GM18873 (cell line): ENCODE measurements around the gene SGPL1.
"Not testable (repeated sequence)": the region's sequence is repeated elsewhere in the genome, so short reads cannot be mapped to it uniquely, and the experiment has no call there.

Experiments
- ATAC-seq: cut with Tn5 transposase; IDR thresholded peaks from one replicate; pipeline ENCODE4 v1.9.1; 2021; ENCODE audit warnings: mild to moderate bottlenecking, moderate library complexity, moderate number of reproducible peaks; ENCODE audit not compliant: unreplicated experiment, low FRiP score

Gene SGPL1

DNA sequence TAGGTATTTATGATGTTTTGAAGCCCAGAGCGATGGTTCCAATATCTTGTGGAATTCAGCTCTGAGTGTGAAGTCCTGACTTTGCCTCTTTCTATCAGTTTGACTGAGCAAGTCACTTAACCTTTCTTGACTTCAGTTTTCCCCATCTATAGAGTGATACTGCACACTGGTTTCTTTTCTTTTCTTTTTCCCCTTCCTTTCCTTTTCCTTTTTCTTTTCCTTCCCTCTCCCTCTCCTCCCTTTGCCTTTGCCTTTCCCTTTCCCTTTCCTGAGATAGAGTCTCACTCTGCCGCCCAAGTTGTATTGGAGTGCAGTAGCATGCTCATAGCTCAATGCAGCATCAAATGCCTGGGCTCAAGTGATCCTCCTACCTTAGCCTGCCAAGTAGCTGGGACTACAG, 20.6 kb downstream of the SGPL1 start:
- ATAC-seq: no peak

DNA sequence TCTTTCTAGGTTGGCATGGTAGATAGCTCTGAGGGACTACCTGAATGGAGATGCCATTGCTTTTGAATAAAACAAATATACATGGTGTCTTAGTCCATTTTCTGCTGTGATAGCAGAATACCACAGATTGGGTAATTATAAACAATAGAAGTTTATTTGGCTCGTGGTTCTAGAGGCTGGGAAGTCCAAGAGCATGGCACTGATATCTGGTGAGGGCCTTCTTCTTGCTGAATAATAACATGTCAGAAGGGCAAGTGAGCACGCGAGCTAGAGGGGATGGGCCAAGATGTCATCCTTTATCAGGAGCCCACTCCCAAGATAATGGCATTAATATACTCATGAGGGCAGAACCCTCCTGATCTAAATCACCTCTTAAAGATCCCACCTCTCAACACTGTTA, 21.9 kb downstream of the SGPL1 start:
- no peak for ATAC-seq

DNA sequence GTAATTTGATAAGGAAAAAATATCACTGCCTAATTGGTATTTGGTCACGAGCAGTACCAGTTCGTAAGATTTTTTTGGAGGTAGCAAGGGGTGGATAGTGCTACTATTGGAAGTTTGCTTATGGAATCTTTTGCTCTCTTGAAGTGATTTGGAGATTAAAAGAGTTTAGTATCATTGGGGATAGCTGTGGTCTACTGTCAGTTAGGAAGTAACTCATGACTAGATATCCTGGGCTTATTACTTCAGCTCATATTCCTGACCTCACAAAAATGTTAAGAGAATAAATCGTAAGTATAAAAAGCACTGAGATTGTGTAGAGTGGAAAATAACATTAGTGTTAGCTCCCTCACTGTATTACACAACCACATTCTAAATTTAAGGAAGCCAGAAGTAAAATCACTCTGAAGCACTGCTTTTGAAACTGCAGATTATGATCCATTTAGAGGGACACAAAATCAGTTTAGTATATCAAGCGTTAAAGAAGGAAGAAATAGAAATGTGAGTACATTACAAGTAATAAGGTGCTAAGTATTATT, 22.6 kb downstream of the SGPL1 start:
- no peak for ATAC-seq

DNA sequence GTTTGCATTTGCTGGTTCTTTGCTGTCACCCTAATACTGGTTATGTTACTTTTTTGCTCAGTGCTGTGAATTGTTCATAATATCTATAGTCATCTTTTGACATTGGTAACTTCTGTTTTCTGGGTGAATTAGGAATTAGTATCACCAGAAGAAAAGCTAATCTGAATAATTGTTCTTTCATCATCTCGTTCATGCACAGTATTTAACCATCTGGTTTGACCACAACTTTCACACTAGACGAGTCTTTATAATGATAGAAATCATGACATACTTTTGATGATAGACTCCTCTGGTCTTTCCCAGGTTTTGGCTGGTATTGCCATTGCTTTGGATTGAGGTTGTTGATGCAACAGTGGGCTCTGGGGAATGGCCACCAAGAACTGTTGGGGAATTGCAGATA, 25.1 kb downstream of the SGPL1 start:
- ATAC-seq: no peak

DNA sequence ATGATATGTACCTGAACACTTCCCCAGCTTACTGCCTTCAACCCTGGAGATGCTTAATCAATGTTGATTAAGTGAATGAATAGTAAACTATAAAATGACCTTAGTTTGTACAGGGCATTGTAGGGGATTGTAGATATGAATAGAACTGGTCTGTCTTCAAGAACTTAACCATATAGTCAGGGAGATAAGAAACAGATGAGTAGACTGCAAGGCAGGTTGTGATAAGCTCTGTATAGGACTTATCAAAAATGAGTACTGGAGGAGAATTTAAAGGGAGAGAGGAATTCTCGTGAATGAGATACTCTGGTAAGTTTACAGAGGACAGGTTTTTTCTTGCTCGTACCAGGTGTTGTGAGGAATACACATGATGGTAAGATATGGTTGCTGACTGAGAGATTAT, 27.6 kb downstream of the SGPL1 start:
- ATAC-seq: no peak

DNA sequence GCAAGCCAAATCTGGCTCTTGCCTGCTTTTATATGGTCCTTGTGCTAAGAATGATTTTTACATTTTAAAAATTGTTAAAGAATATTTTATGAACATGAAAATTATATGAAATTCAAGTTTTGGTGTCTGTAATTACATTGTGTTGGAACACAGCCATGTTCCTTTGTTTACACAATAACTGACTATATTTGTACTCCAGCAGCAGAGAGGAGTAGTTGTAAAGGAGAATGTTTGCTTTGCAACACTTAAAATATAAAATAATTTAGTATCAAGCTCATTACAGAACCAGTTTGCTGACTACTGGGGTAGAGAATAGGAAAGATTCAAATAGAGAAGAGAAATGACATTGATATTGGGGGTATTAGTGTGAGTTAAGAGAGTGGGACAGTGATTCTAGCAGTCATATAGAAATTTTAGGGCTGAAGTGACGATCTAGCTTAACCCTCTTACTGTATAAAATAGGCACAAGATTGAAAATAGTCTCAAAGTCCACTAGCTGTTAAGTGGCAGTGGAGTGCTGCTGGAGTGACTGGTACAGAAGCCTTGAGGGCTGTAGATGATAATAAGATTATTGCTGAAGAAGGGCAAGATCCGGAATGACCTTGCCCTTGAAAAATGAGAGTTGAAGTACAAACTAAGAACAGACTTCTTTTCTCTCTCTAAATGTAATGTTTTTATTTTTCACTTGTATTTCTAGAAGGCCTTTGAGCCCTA, 28.2 kb downstream of the SGPL1 start:
- no peak for ATAC-seq

DNA sequence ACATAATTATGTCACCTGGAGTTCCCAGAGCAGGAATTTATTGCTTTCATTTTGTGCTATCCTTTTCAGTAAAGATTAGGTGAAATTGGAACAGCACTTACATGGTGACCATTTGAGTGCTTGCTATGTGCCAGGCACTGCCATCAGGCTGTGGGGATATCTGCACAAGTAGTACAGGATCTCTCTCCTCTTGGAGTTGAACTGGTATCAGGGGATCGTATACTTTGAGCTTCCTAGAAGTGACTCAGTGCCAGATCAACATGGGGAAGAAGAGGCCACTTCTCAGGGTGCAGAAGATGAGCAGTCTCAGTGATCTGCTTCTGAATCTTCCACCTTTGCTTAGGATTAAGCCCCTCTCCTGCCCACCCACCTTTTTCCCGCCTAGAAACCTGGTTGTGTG, 29.5 kb downstream of the SGPL1 start:
- no peak for ATAC-seq

DNA sequence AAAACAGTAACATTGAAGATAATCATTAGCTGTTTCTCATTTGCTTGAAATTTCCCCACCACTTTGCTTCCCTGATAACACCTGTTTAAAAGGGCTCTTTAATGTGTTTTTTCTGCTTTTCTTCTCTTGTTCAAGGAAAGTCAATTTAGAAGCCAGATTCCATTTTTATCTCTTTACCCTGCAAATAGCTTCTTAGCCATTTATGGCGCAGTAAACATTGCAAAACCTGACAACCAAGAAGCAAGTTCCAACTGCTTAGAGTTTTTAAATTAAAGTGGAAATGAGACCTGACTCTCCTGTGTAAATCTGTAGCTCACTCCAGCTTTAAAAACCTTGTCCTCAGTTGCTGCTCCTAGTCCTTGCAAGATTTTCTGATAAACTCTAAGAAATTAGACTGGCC, 30.1 kb downstream of the SGPL1 start:
- no peak for ATAC-seq

DNA sequence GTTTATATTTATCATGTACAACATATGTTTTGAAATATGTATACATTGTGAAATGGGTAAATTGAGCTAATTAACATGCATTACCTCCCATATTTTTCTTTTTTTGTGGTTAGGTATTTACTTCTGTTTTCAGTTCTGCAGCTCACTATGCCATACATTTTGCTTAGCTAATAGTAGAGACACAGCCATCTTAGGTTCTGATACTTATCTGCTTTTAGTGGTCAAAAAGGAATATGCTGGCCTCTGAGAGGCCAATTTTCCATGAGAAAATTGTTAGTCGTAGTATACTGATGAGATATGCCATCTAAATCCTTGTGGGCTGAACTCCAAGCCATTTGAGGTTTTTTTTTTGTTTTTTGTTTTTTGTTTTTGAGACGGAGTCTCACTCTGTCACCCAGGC, 31.0 kb downstream of the SGPL1 start:
- no peak for ATAC-seq

DNA sequence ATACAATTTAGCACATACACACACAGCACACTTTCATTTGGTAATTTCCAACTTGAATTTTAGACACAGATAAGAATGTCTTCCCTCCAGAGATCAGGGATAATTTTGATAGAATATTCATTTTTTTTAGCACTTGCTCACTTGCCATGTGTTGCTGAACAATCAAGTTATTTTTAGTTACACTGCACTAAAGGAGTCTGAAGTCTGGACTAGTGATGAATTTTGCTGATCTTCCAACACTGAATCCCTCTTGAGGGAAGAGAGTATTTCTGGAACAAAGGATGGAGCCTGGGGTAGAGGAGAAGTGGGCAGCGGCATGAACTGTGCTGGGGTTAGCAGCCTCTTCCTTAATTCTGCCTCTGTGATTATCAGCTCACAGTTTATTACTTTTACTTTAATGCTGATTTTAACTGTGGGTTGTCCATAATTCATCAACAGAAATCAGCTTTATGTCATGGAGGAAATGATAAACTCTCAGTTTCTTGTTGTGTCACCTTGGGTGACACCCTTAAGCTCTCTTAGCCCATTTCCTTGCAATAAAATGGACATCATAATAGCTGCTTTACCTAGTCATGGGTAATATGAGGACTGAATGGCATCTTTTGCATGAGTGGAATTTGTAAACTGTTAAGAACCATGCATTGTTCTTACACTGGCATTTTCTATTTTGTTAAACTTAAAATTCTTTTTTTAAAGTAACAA, 32.1 kb downstream of the SGPL1 start:
- no peak for ATAC-seq

DNA sequence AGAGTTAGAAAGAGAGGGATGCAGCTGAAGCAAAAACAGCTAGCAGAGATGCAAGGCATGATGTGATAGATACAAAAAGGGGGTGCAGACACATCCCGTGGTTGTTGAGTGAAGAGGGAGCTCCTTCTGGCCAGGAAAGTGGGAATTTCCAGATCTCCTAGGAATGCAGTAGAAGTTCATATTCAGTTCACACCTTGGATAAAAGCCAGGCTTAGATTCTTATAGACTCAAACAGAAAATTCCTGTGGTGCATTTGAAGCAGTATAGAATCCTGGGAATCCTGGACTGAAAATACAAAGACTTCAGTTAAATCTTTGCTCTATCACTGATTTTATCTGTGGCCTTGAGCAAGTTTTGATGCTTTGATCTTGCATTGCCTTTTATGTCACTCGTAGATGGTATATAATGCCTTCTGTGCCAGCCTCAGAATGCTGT, 33.9 kb downstream of the SGPL1 start:
- no peak for ATAC-seq

DNA sequence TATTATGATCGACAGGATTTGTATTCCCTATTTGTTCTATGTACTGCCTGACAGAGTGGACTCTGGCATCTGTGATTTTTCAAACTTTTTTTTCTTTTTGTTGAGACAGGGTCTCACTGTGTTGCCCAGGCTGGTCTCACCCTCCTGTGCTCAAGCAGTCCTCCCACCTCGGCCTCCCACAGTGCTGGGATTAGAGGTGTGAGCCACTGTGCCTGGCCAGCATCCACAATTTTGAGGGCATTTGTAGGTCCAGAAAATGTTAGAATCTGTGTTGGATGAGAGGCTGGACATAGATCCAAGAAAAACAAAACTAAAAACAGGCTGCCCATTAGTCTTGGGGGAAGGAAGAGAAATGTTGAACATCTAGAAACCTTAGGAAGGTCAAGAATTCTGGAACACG, 34.3 kb downstream of the SGPL1 start:
- ATAC-seq: no peak

DNA sequence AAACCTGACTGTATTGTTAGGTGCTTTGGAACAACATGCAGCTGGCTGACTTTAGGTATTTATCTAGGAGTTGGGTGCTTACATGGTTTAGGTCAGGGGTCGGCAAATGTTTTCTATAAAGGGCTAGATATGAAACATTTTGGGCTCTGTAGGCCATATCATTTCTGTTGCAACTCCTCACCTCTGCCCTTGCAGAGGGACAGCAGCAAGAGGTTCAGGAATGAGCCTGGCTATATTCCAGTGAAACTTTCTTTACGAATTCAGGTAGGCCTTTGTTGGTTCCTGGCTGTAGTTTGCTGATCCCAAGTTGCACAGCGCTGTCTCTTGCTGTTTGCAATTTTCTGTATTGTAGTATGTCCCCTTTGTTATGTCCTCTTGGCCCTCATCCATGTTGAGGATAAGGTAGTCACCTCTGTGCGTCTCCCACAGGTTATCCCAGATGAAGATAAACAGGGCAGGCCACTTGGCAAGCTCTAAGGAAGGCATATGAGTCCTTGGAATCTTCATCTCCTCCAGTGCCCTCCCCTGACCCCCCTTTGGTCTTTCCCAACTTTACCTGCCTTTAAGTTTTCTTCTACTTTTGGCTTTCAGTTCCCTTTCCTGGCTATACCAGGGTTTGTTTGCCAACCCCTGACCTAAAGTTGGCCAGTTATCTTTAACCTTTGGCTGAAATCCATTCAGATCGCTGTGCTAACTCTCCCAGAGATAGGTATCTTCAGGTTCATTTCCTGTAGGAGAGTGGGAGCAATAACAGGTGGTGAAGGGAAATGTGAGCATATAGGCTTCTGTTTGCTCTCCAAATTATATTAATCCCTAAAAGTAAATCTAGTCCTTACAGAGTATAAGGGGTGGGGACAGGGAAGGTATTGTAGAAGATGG, 36.1 kb downstream of the SGPL1 start:
- ATAC-seq: no peak

DNA sequence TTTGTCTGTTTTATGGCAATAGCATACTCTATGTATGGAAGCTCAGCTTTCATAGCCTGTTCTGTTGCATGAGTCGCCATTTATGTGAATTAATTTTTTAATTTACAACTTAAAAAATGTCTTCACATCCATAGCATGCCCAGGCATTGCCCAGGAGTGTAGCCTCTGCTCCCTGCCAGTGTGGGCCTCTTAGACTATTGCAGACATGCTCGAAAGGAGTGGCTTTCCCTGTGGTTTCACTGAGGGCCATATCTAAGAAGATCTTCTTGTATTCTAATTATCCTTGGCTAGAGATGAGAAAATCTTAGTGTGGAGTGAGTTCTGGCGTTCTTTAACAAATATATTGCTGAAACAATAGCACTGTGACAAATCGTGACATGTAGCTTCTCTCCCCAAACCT, 37.3 kb downstream of the SGPL1 start:
- no peak for ATAC-seq

DNA sequence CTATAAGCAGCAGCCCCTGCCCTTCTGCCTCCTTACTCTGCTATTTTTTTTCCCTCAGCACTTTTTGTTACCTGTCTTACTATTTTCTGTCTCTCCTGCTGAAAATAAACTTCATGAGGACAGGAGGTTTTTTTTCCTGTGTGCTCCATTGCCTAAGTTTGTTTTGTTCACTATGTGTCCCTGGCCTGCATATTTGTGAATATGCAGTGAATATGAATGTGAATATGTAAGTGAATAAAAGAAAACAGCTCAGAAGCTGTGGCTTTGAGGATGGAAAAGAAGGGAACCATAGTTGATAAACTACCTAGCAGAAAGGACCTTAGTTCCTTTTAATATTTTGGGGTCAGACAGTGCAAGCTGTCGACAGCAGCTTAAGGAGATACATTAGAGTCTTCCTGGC, 37.7 kb downstream of the SGPL1 start:
- ATAC-seq: no peak

DNA sequence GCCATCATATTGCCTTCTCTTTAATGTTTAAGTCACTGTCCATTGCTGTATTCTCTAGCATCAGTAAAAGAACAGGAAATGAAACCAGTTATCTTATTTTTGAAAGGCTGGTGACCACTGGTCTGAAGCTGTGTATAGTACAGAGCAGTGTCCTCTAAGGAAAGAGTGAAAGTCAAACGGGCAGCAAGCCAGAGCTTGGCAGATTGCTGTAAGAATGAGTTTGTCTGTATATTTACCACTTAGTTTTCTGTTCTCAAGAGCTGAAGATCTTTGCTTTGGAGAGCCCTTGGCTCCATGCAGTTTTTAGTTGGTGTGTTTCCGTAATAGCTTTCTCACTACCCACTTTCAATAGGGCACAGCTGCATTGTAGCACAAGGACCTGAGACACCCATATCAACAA, 40.7 kb downstream of the SGPL1 start:
- ATAC-seq: no peak

DNA sequence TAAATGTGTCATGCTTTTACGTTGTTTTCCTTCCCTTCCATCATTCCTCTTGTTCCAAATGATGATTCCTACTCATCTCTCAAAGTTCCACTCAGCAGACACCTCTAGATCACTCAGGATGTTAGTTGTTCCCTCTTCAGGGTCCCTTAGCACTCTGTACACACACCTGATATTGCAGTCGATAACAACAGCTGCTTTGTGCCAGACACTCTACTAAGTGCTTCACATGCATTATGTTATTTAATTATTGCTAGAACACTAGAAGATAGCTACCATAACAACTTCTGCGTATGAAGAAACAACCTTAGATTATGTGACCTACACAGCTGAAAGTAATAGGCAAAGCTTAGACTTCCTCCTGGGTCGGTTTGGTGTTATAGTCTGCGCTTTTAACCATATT, 43.0 kb downstream of the SGPL1 start:
- no peak for ATAC-seq

DNA sequence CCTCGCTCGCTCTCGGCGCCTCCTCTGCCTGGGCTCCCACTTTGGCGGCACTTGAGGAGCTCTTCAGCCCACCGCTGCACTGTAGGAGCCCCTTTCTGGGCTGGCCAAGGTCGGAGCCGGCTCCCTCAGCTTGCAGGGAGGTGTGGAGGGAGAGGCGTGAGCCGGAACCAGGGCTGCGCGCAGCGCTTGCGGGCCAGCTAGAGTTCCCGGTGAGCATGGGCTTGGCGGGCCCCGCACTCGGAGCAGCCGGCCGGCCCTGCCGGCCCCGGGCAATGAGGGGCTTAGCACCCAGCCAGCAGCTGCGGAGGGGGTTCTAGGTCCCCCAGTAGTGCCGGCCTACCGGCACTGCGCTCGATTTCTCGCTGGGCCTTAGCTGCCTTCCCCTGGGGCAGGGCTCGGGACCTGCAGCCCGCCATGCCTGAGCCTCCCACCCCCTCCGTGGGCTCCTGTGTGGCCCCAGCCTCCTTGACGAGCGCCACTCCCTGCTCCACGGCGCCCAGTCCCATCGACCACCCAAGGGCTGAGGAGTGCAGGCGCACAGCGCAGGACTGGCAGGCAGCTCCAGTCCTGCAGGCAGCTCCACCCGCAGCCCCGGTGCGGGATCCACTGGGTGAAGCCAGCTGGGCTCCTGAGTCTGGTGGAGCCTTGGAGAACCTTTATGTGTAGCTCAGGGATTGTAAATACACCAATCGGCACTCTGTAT, 45.9 kb downstream of the SGPL1 start:
- not testable (repeated sequence) for ATAC-seq

DNA sequence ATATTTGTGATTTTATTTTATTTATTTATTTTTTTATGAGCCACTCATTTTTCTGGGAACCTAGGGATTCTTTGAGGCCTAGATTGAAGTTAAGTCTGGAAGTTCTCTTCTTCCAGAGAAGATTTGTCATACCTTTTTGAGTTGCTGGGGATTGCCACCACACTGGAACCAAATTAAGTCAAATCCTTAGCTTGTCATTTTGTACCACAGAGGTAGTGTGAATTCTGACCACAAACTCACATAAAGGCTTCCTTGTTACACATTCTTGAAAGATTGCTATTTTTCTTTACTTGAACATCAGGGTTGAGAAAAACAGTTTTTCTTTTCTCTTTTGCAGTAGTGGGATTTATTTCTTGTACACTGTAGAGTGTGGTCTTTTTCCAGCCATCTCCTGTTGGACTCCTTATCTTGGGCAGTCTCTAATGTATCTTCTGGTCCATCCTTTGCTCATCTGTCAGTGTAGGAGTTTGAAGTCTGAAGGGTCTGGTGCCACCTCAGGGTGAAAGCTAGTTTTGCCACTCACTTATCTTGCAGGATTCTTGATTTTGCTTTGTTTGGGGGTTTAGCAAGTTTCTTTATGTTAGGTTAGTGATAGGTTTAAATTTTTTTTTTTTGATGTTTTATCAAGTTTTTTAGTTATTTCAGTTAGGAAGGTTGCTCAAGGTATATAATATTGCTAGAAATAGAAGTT, 47.9 kb downstream of the SGPL1 start:
- no peak for ATAC-seq

DNA sequence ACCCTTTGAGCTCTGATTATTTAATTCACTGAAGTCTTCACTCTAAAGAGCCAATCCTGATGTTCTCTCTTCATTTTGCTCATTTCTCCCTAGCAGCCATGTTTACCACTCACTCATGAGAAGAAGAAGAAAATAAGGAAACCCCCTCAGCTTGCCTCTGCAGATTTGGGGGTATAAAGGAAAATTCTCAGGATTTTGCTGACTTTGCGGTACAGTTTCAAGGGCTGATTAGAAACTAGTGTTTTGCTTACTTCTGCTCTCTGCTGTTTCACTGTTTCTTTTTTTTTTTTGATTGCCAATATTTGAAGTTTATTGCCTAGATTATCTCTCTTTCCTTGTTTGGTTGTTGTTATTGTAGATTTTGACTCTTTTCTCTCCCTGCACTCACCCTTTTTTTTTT, 49.2 kb downstream of the SGPL1 start:
- ATAC-seq: no peak
